Measurements from ENCODE around the gene NRXN3.
A peak's percentile ranks its signal among the peaks of the same experiment; 100 is the strongest.

Gene NRXN3

GRCh38 chr14:78644824-78645559, 474.8 kb downstream of the NRXN3 start:
- DNase-seq (ENCODE audit: low spot score): no peak

GRCh38 chr14:78652727-78653126, 482.6 kb downstream of the NRXN3 start:
- no peak for DNase-seq (ENCODE audit: low spot score)

GRCh38 chr14:78653173-78653572, 483.0 kb downstream of the NRXN3 start:
- DNase-seq (ENCODE audit: low spot score): no peak

GRCh38 chr14:78657451-78657850, 487.3 kb downstream of the NRXN3 start:
- DNase-seq (ENCODE audit: low spot score): no peak

GRCh38 chr14:78664841-78665240, 494.7 kb downstream of the NRXN3 start:
- DNase-seq (ENCODE audit: low spot score): no peak

- no peak for DNase-seq (ENCODE audit: low spot score)
Observed at GRCh38 chr14:78666336-78667056, 496.3 kb downstream of the NRXN3 start.

- no peak for DNase-seq (ENCODE audit: low spot score)
Observed at GRCh38 chr14:78667141-78667540, 497.0 kb downstream of the NRXN3 start.

GRCh38 chr14:78673845-78674244, 503.7 kb downstream of the NRXN3 start:
- no peak for DNase-seq (ENCODE audit: low spot score)

GRCh38 chr14:78674820-78675219, 504.6 kb downstream of the NRXN3 start:
- no peak for DNase-seq (ENCODE audit: low spot score)

GRCh38 chr14:78683206-78683605, 513.0 kb downstream of the NRXN3 start:
- DNase-seq (ENCODE audit: low spot score): no peak

GRCh38 chr14:78683981-78684380, 513.8 kb downstream of the NRXN3 start:
- no peak for DNase-seq (ENCODE audit: low spot score)

GRCh38 chr14:78688503-78688902, 518.3 kb downstream of the NRXN3 start:
- no peak for DNase-seq (ENCODE audit: low spot score)

GRCh38 chr14:78690836-78691235, 520.7 kb downstream of the NRXN3 start:
- no peak for DNase-seq (ENCODE audit: low spot score)

- peak; percentile 6 for DNase-seq (ENCODE audit: low spot score)
Observed at GRCh38 chr14:78697341-78697740, 527.2 kb downstream of the NRXN3 start.

- no peak for DNase-seq (ENCODE audit: low spot score)
Observed at GRCh38 chr14:78698991-78699390, 528.8 kb downstream of the NRXN3 start.

GRCh38 chr14:78700236-78700635, 530.1 kb downstream of the NRXN3 start:
- DNase-seq (ENCODE audit: low spot score): no peak

GRCh38 chr14:78701246-78701645, 531.1 kb downstream of the NRXN3 start:
- DNase-seq (ENCODE audit: low spot score): no peak

- no peak for DNase-seq (ENCODE audit: low spot score)
Observed at GRCh38 chr14:78704965-78705364, 534.8 kb downstream of the NRXN3 start.

- no peak for DNase-seq (ENCODE audit: low spot score)
Observed at GRCh38 chr14:78705989-78706388, 535.8 kb downstream of the NRXN3 start.

- DNase-seq (ENCODE audit: low spot score): no peak
Observed at GRCh38 chr14:78709795-78710557, 539.8 kb downstream of the NRXN3 start.

- DNase-seq (ENCODE audit: low spot score): no peak
Observed at GRCh38 chr14:78710963-78711362, 540.8 kb downstream of the NRXN3 start.

- no peak for DNase-seq (ENCODE audit: low spot score)
Observed at GRCh38 chr14:78713716-78714115, 543.5 kb downstream of the NRXN3 start.

GRCh38 chr14:78714711-78715110, 544.5 kb downstream of the NRXN3 start:
- DNase-seq (ENCODE audit: low spot score): no peak

Data from hematopoietic multipotent progenitor cell treated with erythropoietin and hydrocortisone succinate and interleukin-3 and kit ligand, for 15 days (in vitro differentiated cells).